Measurements from ENCODE around the gene KCNIP1.

The KCNIP1 gene

DNA sequence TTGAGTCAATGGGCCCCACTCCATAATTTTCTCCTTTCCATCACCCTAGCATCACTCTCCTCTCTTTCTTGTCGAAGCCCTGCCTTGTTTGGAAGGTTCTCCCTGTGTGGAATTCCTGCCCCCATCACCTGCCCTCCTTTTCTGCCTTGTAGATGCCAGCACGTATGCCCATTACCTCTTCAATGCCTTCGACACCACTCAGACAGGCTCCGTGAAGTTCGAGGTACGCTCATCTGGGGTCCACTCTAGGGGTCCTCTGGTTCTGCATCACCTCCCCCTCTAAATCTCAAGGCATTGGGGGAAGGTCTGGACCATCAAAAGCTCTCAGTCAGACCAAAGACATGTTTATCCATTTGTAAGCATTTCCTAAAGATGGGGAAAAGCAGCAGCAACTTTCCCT lies 217.9 kb downstream of the KCNIP1 start:
- no peak for DNase-seq

DNA sequence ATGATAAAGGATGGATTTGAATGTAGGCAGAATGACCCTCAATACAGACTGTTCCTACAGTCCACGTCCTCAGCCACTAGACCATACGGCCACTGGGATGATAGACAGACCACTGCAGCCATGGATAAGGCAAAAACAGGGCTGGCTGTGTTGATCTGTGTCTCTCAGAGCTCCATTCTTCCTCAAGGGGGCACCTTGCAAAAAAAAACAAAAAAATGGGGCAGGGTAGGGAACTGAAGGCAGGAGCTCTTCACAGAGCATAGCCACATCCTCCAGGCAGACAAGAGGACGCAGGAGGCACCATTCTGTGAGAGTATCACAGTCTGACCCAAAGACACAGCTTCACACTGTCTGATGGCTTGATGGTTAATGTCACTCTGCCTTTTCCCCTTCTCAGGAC lies 218.5 kb downstream of the KCNIP1 start:
- DNase-seq: no peak

DNA sequence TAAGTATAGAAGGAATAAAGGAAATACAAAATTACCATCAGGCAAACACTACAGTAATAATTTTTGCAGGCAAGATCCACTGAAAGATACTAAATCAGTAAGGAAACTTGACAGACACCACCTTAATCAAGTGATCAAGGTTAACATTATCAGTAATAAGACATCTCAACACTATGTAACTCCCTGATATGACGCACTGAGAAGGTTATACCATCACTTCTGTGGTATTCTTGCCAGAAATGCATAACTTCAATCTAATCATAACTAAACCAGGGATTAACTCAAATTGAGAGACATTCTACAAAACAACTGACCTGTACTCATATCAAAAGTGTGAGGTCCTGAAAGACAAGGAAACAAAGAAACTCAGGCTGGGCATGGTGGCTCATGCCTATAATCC lies 227.2 kb downstream of the KCNIP1 start:
- DNase-seq: no peak

DNA sequence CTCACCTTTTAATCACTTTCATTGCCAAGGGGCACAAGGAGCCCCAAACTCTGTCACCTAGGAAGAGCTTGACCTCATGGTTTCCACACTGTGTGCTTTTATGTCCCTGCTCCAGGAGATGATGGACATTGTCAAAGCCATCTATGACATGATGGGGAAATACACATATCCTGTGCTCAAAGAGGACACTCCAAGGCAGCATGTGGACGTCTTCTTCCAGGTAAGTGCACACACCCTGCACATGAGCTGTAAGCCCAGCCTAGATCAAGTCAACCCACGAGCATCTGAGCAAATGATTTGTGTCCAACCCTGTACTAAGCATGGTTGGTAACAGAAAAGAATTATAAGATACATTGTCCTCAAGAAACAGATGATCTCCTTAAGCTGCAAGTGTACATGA lies 228.9 kb downstream of the KCNIP1 start:
- DNase-seq: no peak

DNA sequence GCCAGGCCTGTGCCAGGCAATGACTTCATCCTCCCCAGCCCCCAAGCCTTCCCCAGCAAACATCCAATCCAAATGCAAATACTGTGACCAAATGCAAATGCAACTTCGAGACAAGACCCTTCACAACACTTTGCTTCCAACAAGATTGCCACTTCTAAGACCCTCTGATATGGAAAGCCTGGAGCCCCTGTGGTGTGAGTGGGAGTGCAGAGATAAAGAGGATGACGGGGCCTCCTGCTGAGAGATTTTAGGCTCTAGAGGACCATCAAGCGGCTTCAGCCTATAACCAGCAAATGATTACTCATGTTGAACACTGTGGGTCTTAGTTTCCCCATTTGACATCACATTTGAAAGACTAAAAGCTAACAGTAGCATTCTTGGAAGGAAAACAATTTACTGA lies 233.1 kb downstream of the KCNIP1 start:
- no peak for DNase-seq

DNA sequence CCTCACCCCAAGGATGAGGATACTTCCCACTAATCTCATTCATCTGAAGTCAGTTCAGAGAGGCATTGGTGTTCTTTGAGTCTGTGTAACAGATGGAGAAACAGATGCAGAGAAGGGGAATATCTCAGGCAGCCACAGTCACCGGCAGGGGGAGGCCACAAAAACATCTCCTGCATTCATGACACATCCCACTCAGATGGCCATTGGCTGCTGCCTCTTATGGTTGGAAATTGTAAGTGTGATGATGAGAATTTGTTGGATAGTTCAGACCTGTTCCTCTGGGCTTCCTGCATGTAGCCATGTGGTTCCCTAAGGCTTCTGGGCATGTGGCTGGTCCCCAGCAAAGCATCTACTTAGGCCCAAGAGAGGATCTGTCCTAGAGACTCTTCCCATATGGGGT lies 233.8 kb downstream of the KCNIP1 start:
- no peak for DNase-seq

DNA sequence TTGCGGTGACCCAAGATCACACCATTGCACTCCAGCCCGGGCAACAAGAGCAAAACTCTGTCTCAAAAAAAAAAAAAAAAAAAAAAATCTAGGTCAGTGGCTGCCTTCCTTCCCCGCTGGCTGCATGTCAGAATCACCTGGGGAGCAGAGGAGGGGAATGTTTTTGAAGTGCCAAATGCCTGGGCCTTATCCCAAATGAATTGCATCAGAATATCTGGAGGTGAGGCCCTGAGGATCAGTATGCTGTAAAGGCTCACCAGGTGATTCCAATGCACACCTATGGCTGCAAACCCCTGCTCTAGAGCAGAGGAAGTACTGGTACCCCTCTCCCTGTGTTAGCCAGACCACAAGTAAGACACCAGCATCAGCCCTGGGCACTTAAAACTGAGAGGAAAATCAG lies 235.0 kb downstream of the KCNIP1 start:
- DNase-seq: no peak

DNA sequence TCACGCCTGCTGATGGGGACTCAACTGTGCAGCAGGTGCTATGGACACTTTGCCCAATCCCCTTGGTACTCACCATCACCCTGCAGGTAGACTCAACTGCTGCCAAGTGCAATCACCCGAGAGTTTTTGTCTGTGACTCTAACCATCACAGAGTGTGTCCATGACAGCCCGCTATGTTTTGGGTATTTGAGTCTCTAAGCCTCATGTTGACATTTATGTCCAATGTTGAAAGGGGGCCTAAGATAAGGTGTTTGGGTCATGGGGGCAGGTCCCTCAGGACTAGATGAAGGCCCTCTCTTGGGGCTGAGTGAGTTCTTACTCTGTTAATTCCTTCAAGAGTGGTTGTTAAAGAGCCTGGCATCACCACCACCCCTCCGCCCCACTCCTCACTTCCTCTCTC lies 235.6 kb downstream of the KCNIP1 start:
- DNase-seq: no peak

DNA sequence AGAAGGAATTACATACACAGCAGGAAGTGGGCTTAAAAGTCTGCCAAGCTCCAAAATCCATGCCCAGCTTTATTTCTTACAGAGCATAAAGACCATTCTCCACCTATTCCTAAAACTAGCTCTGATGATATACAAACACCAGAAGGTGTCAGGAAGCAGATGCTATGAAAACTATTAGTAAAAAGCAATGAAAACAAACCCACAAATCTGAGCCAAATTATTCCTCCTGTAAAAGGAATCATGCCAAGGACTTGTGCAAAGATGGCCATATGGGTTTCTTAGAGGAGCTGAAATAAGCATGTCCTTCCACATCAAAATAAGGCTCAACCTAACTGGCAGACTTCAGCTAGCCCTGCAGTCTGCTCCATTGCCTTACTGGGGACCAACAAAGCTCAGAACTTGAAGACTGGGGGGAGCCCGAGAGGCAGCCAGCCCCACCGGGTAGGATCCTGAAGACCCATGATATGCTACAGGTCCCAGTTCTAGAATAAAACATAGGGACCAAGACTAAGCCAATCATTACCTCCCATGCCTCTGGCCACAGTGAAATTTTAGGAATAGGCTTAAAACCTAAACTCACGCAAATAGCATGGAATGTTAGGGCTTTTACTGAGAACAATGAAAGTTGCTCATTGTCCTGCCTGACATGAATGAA lies 236.9 kb downstream of the KCNIP1 start:
- DNase-seq: no peak

DNA sequence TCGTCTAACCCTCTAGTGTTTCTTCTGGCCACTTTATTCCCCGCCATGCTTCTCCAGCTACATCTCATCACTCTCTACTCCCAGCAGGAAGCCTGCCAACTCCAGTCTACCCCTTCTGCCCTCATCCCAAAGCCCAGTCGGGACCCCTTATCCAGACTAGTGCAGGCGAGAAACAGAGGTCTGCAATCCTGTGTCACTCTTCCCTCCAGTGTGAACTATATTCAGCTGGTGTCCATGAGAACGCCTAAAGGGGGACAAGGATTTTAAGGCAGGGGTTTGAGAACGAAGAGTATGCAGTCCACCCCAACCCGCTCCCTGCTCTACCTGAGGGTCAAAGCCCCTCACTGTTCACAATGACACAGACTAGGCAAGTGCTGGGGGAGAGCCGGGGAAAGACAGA lies 238.0 kb downstream of the KCNIP1 start:
- no peak for DNase-seq

DNA sequence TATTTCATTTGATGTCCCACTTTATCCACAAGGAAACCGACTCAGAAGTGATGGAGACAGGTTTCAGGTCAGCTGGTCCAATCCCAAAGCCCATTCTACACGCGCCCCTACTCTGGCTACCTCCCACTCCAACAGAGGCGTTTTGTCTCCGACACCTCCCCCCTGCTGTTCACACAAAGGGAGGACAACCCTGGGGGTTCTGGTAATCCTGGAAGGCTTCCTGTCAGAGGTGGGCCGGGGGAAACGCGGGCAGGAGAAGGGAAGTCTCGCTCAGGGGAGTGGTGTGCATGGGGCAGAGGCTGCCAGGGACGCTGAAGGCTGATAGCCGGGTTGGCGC lies 240.0 kb downstream of the KCNIP1 start:
- no peak for DNase-seq

DNA sequence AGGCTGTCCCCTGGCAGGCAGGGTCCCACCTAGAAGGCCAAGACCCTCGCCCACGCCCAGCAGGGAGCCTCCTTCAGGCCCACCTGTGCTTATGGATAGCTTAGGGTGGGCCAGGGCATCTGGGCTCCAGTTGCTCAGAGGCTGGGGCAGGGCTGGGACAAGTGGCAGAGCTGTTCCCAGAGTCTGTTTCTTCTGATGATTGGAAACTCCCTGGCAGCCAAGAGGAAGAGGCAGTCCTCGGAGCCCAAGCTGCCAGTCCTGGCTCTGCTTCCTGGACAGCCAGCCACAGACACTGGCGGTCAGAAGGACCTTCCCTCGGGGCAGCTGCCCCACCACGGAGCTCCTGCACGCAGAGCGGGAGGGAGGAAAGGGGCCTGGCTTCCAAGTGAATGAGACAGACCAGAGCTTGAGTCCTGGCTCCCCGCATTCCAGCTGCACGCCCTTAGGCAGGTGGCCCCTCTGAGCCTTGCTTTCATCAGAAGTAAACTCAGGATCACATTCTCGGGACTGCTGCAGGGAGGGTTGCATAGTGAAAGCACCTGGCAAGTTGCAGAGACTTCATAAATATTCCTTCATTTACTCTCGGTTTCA lies 241.8 kb downstream of the KCNIP1 start:
- DNase-seq: peak; percentile 9

DNA sequence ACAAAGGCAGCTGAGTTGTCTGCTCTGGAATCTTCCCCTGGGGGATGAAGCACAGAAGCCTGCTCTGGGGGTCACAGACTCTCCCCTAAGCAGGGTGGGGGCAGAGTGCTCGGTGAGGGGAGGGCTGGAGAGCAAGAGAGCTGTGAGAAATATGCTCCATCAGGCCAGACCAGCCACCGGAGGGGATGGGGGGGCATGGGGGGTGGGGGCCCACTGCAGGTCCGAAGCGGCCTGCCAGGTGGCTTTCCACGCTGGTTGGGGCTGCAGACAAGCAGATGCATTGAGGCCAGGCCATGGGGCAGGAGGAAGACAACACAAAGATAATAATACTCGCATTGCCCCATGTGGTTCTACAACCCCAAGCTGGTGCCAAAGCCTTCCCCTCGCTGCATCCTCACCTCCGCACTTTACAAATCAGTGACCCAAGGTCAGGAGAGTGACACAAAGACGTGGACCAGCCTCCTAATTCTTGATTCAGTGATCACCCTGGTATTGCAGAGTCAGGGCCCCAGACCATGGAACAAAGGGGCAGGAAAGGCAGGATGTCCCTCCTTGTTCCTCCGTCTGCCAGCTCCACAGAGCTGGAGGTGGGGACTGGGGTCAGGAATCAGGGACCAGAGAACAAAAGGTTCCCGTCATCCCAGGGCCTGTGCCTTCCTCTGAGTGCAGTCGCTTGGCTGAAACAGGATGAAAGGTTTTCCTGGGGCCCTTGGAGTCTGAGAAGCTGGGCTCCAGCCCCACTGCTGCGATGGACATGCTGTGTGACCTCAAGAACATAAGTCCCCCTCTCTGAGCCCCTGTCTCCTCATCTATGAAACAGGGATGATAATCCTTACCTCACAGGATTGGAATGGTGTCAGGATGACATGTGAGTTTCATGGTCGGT lies 242.5 kb downstream of the KCNIP1 start:
- DNase-seq: no peak

DNA sequence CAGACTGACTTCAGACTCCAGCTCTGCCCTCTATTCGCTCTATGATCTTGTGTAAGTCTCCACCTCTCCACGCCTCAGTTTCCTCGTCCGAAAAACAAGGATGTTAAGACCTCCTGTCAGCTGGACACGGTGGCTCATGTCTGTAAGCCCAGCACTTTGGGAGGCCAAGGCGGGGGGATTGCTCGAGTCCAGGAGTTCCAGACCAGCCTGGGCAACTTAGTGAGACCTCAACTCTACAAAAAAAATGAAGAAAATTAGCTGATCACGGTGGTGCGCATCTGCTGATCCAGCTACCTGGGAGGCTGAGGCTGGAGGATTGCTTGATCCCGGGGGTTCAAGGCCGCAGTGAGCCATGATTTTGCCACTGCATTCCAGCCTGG lies 243.1 kb downstream of the KCNIP1 start:
- no peak for DNase-seq

DNA sequence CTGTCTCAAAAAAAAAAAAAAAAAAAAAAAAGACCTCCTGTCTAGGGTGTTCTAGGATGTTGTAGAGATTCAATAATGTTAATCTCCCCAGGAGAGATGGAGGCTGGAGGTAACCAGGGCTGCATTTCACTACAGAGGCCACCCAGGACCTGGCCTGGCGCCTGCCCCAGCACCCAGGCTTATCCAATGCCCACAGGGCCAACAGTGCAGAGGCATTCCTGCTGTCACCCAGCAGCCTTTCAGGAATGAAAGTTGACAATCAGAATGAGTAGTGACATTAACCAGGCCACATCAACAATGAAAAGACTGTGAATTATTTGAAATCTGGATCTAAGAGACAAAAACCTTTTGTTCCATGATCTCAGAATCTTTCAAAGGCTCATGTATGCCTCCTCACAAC lies 243.5 kb downstream of the KCNIP1 start:
- DNase-seq: no peak

DNA sequence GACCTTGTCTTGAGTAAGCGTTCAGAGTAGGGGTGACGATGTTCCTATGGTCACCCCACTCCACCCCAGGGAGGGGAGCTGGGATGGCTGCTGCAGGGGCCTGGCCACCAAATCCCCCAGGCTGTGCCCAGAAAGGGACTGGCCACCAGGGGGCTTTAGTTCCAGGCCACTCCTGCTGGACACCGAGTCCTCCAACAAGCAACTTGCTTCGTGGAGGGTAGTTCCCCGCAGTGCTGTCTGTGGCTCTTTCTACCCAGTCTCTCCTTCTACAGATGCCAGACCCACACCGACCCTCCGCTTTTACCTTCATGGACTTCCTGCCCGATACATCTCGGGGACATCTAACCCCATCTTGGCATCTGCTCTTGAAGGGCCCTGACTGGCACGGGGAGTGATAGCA lies 244.0 kb downstream of the KCNIP1 start:
- DNase-seq: peak; percentile 27

DNA sequence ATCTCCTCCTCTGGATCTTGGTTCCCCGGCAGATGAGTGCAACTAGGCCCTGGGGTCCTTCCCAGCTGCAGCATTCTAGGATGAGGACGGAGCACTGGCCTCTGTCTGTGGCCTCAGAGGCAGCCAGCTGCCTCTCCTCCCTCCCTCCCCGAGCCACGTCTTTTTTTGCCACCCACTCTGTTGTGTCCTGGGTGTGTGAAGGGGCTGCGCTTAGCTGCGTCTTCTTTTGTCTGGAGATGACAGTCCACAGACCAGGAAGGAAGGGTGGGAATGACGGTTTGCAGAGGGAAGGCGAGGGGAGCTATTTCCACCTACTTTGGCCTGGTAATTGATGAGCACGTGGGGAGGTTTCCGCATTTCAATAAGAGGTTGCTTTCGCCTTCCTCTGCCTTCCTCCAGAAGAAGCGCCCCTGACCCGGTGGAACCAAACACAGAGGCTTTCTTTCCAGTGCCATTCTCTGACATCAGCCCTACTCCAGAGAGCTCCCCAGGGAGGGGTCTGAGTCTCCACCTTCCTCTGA lies 245.2 kb downstream of the KCNIP1 start:
- no peak for DNase-seq

DNA sequence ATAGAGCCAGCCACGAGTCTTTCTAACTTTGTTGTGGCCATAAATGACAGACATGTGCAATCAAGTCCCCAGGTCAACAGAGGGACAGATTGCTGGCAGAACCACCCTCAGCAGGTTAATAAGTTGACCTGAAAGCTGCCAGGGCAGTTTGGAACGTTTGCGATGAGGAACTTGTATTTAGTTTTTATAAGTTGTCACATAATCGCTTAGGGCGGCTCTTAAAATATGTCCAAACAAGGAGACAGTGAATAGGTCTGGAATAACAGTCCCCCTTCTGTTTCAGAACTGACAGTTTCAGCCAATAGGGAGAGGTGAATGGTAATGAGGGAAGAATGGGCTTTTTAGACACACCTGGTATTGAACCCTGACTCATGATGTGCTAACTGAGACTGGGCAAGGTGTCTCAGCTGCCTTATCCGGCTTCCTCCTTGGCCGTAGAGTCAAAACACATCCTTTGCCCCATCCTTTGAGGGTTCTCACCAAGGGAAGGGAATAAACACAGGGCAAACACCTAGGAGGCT lies 246.2 kb downstream of the KCNIP1 start:
- no peak for DNase-seq

DNA sequence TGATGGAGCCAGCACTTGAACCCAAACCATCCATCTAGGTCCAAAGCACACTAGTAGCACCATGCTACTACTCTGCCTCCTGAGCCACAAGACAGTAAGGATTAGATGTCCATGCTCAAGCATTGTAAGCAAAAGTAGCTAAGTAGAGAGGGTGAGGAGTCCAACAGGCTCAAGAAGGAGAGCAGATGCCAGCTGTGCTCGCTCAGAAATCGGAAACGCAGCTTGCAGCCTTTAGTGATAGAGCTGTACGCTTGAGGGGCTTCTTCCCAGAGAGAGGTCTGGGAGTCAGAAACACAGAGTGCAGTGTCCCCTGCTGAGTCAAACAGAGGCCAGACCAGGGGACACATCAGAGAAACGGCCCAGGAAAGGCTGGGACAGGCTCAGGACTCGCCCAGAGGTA lies 247.0 kb downstream of the KCNIP1 start:
- DNase-seq: no peak

DNA sequence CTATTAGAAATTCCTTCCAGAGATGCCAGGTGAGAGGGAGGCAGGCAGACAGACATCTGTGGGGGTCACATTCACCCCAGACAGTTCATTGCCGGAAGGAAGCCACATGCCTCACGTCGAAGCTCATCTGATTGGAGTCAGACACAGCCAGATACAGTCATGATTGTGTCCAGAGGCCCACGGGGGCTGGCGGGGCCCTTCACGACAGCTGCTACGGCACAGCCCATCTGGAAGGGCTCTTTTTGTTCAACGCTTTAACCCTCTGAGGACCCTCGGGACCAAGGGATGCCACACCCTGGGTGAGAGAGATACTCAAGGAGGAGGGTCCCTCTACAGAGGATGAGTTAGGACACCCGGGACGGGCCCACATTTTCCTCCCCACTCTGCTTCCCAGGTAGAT lies 247.8 kb downstream of the KCNIP1 start:
- no peak for DNase-seq

DNA sequence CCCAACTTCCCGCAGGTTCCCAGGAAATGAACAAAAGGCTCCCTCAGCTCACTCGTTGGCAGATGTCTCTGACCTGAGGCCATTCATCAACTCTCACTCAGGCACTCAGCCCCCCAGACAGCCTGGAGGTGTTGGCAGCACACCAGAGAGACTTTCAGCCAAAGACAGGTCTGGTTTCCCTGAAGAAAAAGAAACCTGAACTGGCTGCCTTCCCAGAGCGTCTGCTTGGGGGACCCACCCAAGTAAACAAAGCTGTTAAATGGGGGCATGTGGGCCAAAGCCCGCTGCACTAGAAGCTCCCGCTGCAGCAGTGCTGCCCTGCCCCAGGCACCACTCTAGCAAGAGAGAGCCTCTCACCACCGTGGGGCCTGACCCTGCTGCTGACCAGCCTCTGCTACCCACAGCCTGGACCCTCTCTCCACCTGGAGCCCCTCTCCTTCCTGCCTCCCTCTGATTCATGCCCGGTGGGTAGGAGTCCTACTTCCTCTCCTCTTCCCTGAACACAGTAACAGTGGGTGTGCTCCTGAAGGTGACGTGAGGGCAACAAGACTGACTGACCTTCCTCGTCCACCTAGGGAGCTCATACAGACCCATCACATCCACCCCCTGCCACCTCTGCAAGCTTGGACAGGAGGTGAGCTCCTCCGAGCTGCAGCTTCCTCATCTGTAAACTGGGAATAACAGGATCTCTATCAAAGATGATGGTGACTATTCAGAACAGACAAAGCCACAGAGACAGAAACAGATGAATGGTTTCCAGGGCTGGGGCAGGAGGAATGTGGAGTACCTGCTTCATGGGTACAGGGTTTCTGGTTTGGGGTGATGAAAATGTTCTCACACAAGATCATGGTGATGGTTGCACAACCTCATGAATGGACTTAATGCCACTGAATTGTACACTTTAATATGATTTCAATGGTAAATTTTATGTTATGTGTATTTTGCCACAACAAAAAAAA lies 248.7 kb downstream of the KCNIP1 start:
- DNase-seq: no peak

DNA sequence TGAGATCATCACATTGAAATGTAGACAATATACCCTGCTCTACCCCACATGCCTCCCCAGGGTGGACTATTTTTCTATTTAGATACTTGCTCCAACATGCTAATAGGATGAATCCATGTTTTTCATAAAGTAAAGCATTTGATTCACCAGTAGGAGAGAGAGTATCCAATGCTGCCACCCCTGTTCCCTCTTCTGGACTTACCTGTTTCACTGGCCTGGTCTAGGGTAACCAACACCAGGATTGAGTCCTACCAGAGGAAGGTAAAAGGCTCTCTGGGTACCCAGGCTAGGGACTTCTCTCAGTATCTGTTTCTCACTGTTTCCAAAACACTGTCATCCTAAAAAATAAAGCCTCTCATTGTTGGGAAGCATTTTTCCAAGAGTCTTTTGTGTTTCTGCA lies 249.5 kb downstream of the KCNIP1 start:
- no peak for DNase-seq
